GM13977 (cell line): Measurements from ENCODE around the gene DOCK10.

Experiments
- DNase-seq: peaks from one replicate; pipeline ENCODE4 v3.0.0; 2012; ENCODE audit warnings: low spot score
- CTCF ChIP-seq: IDR thresholded peaks from 2 replicates; pipeline ENCODE4 v1.5.1; 2012; ENCODE audit warnings: mild to moderate bottlenecking, control low read depth; ENCODE audit not compliant: insufficient read depth; ENCODE audit errors: extremely low read depth, missing control alignments
- in situ Hi-C: fragments of 300-500 bp; cut with MboI; formaldehyde crosslinking; loops from one replicate; pipeline ENCODE4 v1.12.0; 2022; ENCODE audit warnings: low sequenced_read_pairs, low pct_unique_long_range_greater_than_20kb, mixed read lengths, inconsistent platforms; ENCODE audit not compliant: unreplicated experiment

DOCK10 gene

GRCh38 chr2:225069966-225070365 is 27.7 kb upstream of the DOCK10 start:
- TF ChIP-seq CTCF: no peak
- no peak for DNase-seq
- in situ Hi-C loops: no loop called here

- no peak for TF ChIP-seq CTCF
- in situ Hi-C loops: no loop called here
- DNase-seq: no peak
Measured at GRCh38 chr2:225069477-225069876, 27.2 kb upstream of the DOCK10 start.

GRCh38 chr2:225065882-225066281 is 23.6 kb upstream of the DOCK10 start:
- in situ Hi-C loops: no loop called here
- TF ChIP-seq CTCF: no peak
- DNase-seq: no peak

GRCh38 chr2:225064928-225065327 is 22.7 kb upstream of the DOCK10 start:
- in situ Hi-C loops: no loop called here
- no peak for TF ChIP-seq CTCF
- no peak for DNase-seq

- DNase-seq: no peak
- no peak for TF ChIP-seq CTCF
- in situ Hi-C loops: no loop called here
Measured at GRCh38 chr2:225064362-225064761, 22.1 kb upstream of the DOCK10 start.

- DNase-seq: no peak
- TF ChIP-seq CTCF: no peak
Measured at GRCh38 chr2:225056330-225057073, 14.2 kb upstream of the DOCK10 start.

More at GRCh38 chr2:225056330-225057073, 14.2 kb upstream of the DOCK10 start:
- in situ Hi-C loops: no loop called here
